Testis (tissue), 2 donors: ENCODE results near the gene HMG20B.

Experiments
- POLR2A ChIP-seq: fragments of 450-650 bp; IDR thresholded peaks from one replicate; pipeline ENCODE4 v1.6.1; 2017; ENCODE audit warnings: antibody characterized with exemption, mild to moderate bottlenecking, moderate library complexity
- TF ChIP-seq, protein P1 (sequence below), 3 experiments: fragments of 450-650 bp in 2 of 3; fragments of 200-600 bp in 1 of 3; sonication (generic) in 1 of 3; IDR thresholded peaks; one replicate each; pipeline ENCODE4 v1.5.1; 2016 to 2019; ENCODE audit warnings: antibody characterized with exemption in 3 of 3, mild to moderate bottlenecking in 2 of 3, moderate library complexity in 1 of 3

DNA sequence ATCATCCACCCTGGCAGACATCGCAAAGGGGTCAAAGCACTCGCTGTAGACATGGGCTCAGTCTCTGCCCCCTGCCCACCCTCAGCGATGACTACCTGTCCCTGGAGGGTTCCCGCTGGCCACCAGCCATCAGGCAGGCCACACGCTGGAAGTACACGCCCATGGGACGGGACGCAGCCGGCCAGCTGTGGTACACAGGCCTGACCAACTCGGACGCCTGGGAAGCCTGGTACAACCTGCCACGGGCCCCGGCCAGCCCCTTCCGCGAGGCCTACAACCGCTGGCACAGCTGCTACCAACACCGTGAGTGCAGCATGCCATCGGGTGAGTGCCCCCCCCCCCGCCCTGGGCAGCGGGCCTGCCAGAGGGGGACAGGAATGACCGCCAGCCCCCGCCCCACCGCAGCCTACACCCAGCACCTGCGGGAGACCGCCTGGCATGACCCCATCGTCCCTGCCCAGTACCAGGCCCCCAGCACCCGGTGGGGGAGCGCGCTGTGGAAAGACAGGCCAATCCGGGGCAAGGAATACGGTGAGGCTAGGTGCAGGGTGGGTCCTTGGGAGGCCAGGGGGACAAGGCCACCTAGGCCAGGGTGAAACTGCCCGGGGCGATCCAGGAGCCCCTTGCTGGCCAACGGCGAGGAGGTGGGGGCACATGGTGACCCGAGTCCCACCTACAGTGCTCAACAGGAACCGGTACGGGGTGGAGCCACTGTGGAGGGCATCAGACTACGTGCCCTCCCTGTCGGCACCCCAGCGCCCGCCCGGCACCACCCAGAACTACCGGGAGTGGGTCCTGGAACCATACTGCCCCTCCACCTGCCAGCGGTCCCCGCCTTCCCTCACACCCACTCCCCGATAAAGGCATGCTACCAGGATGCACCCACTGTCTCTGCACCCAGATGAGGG, 29.3 kb upstream of the HMG20B start:
- TF ChIP-seq, protein P1, sequence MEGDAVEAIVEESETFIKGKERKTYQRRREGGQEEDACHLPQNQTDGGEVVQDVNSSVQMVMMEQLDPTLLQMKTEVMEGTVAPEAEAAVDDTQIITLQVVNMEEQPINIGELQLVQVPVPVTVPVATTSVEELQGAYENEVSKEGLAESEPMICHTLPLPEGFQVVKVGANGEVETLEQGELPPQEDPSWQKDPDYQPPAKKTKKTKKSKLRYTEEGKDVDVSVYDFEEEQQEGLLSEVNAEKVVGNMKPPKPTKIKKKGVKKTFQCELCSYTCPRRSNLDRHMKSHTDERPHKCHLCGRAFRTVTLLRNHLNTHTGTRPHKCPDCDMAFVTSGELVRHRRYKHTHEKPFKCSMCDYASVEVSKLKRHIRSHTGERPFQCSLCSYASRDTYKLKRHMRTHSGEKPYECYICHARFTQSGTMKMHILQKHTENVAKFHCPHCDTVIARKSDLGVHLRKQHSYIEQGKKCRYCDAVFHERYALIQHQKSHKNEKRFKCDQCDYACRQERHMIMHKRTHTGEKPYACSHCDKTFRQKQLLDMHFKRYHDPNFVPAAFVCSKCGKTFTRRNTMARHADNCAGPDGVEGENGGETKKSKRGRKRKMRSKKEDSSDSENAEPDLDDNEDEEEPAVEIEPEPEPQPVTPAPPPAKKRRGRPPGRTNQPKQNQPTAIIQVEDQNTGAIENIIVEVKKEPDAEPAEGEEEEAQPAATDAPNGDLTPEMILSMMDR (IDR thresholded peaks at IDR 0.05): no peak
- TF ChIP-seq POLR2A: no peak
